Measurements from ENCODE around the gene SLIT3. TPM values are rescaled to one million over a fixed set of nuclear protein-coding genes. Genes with fewer than 3 reads are reported as not detected.

Gene SLIT3
- total and polyA plus RNA-seq, 9 of the 15 experiments (the other 6 are each of a cell fraction or from before 2014, with no cell fraction given): 0.01 to 0.04 TPM; not detected in 7

DNA sequence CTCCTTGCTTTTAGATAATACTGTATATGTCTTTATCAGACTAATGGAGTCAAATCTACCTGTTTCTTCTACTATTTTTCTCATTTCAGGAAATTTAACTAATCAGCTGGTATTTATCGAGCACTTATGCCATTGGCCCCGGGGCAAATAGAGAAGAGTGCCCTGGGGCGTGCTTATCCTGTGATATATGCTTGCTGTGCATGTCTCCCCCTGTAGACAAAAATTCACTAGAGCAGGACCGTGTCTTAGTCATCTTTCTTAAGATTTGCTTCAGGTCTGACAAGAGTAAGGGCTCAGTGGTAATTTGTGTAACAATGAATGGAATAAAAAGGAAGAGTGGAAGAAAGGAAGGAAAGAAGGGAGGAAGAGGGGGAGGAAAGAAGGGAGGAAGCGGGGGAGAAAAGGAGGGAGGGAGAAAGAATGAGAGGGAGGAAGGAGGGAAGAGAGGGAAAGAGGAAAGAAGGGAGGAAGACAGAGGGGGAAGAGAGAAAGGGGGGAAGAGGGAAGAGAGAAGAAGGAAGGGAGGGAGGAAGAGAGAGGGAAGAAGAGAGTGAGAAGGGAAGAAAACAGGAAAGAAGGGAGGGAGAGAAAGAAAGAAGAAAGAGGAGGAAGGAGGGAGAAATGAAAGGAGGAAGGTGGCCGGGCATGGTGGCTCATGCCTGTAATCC is 426.1 kb downstream of the SLIT3 start (continued):
- TF ChIP-seq TEAD2 (tag; IDR thresholded peaks at IDR 0.05): peak; percentile 87
- TF ChIP-seq ZKSCAN1 (IDR thresholded peaks at IDR 0.05; ENCODE audit: low read depth, low read length): no peak
- TF ChIP-seq MIER1 (IDR thresholded peaks at IDR 0.05; ENCODE audit: low read depth): no peak
- TF ChIP-seq ZBTB7A (IDR thresholded peaks at IDR 0.05; ENCODE audit: borderline replicate concordance, control insufficient read depth, low read depth, low read length): no peak
- no peak for TF ChIP-seq SP1 (CRISPR knock-in tag; IDR thresholded peaks at IDR 0.05)
- no peak for TF ChIP-seq TGIF2 (CRISPR knock-in tag; IDR thresholded peaks at IDR 0.05)
- TF ChIP-seq THRAP3 (IDR thresholded peaks at IDR 0.05; ENCODE audit: borderline replicate concordance): no peak
- TF ChIP-seq EP300 (IDR thresholded peaks at IDR 0.05; ENCODE audit: low read length): no peak
- TF ChIP-seq, protein P1, sequence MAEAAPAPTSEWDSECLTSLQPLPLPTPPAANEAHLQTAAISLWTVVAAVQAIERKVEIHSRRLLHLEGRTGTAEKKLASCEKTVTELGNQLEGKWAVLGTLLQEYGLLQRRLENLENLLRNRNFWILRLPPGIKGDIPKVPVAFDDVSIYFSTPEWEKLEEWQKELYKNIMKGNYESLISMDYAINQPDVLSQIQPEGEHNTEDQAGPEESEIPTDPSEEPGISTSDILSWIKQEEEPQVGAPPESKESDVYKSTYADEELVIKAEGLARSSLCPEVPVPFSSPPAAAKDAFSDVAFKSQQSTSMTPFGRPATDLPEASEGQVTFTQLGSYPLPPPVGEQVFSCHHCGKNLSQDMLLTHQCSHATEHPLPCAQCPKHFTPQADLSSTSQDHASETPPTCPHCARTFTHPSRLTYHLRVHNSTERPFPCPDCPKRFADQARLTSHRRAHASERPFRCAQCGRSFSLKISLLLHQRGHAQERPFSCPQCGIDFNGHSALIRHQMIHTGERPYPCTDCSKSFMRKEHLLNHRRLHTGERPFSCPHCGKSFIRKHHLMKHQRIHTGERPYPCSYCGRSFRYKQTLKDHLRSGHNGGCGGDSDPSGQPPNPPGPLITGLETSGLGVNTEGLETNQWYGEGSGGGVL (CRISPR knock-in tag; IDR thresholded peaks at IDR 0.05): no peak
- 0 out of 2 replicates have a peak, but pooled peaks have one; percentile 38 for TF ChIP-seq ELF4 (CRISPR knock-in tag; IDR thresholded peaks at IDR 0.05)
- TF ChIP-seq RNF2 (IDR thresholded peaks at IDR 0.05): no peak
- no peak for TF ChIP-seq TBP (optimal IDR thresholded peaks at IDR 0.05; ENCODE audit: low read depth, low read length)
- TF ChIP-seq ZNF384 (IDR thresholded peaks at IDR 0.05; ENCODE audit: low read depth, low read length): no peak
- TF ChIP-seq FOXP1 (CRISPR knock-in tag; IDR thresholded peaks at IDR 0.05): no peak
- TF ChIP-seq, protein P2, sequence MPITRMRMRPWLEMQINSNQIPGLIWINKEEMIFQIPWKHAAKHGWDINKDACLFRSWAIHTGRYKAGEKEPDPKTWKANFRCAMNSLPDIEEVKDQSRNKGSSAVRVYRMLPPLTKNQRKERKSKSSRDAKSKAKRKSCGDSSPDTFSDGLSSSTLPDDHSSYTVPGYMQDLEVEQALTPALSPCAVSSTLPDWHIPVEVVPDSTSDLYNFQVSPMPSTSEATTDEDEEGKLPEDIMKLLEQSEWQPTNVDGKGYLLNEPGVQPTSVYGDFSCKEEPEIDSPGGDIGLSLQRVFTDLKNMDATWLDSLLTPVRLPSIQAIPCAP (CRISPR knock-in tag; IDR thresholded peaks at IDR 0.05; ENCODE audit: borderline replicate concordance): no peak
- TF ChIP-seq RFX1 (IDR thresholded peaks at IDR 0.05): no peak
- TF ChIP-seq, protein P3, sequence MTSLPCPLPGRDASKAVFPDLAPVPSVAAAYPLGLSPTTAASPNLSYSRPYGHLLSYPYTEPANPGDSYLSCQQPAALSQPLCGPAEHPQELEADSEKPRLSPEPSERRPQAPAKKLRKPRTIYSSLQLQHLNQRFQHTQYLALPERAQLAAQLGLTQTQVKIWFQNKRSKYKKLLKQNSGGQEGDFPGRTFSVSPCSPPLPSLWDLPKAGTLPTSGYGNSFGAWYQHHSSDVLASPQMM (CRISPR knock-in tag; IDR thresholded peaks at IDR 0.05): no peak
- no peak for TF ChIP-seq ZNF785 (CRISPR knock-in tag; IDR thresholded peaks at IDR 0.05)
- TF ChIP-seq NRF1 (conservative IDR thresholded peaks at IDR 0.05 in 1 of 2, IDR thresholded peaks at IDR 0.05 in 1 of 2): no peak
- TF ChIP-seq OTX1 (CRISPR knock-in tag; IDR thresholded peaks at IDR 0.05): peak; percentile 69; the same call in 1 of the 2 replicates
- TF ChIP-seq, protein P4, sequence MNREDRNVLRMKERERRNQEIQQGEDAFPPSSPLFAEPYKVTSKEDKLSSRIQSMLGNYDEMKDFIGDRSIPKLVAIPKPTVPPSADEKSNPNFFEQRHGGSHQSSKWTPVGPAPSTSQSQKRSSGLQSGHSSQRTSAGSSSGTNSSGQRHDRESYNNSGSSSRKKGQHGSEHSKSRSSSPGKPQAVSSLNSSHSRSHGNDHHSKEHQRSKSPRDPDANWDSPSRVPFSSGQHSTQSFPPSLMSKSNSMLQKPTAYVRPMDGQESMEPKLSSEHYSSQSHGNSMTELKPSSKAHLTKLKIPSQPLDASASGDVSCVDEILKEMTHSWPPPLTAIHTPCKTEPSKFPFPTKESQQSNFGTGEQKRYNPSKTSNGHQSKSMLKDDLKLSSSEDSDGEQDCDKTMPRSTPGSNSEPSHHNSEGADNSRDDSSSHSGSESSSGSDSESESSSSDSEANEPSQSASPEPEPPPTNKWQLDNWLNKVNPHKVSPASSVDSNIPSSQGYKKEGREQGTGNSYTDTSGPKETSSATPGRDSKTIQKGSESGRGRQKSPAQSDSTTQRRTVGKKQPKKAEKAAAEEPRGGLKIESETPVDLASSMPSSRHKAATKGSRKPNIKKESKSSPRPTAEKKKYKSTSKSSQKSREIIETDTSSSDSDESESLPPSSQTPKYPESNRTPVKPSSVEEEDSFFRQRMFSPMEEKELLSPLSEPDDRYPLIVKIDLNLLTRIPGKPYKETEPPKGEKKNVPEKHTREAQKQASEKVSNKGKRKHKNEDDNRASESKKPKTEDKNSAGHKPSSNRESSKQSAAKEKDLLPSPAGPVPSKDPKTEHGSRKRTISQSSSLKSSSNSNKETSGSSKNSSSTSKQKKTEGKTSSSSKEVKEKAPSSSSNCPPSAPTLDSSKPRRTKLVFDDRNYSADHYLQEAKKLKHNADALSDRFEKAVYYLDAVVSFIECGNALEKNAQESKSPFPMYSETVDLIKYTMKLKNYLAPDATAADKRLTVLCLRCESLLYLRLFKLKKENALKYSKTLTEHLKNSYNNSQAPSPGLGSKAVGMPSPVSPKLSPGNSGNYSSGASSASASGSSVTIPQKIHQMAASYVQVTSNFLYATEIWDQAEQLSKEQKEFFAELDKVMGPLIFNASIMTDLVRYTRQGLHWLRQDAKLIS (CRISPR knock-in tag; IDR thresholded peaks at IDR 0.05): no peak
- no peak for TF ChIP-seq RAD51 (IDR thresholded peaks at IDR 0.05; ENCODE audit: borderline replicate concordance, low read depth)
- TF ChIP-seq ZFP36 (IDR thresholded peaks at IDR 0.05; ENCODE audit: low read depth, low read length, partially characterized antibody): no peak
- TF ChIP-seq ZNF253 (CRISPR knock-in tag; conservative IDR thresholded peaks at IDR 0.05): no peak
